Measurements from ENCODE around the gene TMEM62.
"Not testable (repeated sequence)": the region's sequence is repeated elsewhere in the genome, so short reads cannot be mapped to it uniquely, and the experiment has no call there.

The TMEM62 gene

GRCh38 chr15:43125100-43125661, 8.2 kb upstream of the TMEM62 start:
- no peak for DNase-seq

GRCh38 chr15:43126356-43126755, 7.0 kb upstream of the TMEM62 start:
- DNase-seq: no peak

GRCh38 chr15:43127752-43128151, 5.6 kb upstream of the TMEM62 start:
- peak; percentile 65 for DNase-seq

GRCh38 chr15:43128174-43128979, 5.0 kb upstream of the TMEM62 start:
- DNase-seq: not testable (repeated sequence)

DNA sequence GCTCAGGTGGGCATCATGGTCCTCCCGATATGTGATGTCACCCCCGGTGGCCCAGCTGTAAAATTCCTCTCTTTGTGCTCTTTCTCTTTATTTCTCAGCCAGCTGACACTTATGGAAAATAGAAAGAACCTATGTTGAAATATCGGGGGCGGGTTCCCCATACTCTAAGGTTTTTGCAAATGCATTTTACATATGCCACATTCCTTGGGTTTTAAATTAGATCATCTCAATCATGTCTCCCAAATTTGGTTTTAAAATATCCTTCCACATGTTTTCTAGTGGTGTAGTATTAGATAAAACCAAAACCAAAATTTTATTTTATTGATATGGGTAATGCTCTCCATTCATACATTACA, 4.4 kb upstream of the TMEM62 start:
- no peak for DNase-seq

- no peak for DNase-seq
Observed at GRCh38 chr15:43132830-43133429, 456 bp upstream of the TMEM62 start.

DNA sequence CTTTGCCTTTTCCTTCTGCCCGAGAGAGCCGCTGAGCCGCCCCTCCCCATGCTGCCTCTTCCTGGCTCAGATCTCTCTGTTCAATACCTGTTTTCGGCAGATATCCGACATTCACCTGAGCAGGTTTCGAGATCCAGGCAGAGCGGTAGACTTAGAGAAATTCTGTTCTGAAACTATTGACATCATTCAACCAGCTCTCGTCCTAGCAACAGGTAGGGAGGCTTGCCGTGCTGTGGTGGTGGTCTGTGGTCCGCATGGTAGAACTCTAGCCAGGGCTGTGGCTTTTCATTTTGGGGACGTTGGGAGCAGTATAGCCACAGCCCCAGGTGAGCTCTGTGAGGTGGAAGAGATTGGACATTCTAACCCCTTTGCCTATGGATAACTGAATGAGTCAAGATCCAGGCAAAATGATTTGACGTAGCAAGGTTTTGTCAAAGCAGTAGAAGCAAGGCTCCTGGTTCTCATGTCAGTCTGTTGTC, 810 bp downstream of the TMEM62 start:
- no peak for DNase-seq

DNA sequence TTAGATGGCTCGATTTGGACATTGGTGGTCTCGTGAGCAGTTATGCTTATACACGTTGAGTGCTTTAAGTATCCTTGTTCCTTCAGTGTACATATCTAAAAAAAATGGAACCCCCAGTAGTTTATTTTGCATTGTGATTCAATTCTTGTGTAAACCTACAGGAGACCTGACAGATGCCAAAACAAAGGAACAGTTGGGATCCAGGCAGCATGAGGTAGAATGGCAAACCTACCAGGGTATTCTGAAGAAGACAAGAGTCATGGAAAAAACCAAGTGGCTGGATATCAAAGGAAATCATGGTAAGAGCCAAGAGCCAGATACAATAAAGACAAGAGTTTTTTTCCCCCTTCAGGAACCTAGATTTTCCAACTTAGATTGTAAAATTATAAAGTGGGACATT, 2.0 kb downstream of the TMEM62 start:
- peak; percentile 66 for DNase-seq

- DNase-seq: no peak
Observed at GRCh38 chr15:43143203-43143941, 10.0 kb downstream of the TMEM62 start.

DNA sequence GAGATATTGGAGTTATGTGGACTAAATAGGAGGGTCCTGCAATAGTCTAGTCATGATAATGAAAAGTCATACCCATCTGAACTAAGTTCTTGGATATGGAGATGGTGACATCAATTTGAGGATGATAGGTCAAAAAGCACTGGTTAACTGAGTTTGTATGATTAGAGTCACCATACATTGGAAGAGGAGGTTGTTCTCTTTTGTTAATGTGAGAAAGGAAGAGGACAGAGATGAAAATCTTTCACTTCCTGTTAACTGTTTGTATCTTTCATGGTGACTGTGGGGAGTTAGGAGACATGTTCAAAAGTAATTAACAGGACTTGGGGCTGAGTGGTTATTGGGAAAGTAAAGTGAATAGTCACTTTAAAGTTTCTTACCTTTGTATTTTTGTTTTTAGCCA, 11.1 kb downstream of the TMEM62 start:
- no peak for DNase-seq

DNA sequence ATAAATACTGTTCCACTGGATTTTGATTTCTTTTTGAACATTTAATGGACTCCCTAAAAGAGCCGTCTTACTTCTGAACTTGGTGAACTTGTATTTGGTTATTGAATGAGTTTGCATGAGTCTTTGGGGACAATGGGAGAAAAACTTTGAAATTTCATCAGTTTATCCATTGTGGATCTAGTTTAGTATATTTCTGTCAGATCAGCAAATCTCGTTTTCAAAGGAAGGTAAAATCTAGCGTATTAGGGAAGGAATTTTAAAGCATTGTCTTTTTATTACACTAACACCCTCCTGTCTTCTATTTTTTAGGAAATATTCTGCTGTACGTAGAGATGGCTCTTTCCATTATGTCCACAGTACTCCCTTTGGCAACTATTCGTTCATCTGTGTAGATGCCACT, 12.8 kb downstream of the TMEM62 start:
- DNase-seq: no peak

- DNase-seq: no peak
Observed at GRCh38 chr15:43150191-43150929, 17.0 kb downstream of the TMEM62 start.

DNA sequence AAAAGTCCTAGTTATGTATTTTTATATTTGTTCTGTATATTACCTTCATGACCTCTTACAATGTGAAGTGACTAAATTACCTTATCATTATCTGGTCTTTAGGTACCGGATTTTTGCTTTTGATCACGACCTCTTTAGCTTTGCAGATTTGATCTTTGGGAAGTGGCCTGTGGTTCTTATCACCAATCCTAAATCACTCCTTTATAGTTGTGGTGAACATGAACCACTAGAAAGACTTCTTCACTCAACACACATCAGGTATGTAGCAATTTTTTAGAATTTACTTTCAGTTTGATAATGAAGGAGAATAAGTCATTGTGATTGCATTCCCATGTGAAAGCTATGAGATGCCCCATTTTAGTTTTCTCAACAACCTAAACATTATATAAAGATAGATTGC, 18.3 kb downstream of the TMEM62 start:
- no peak for DNase-seq

DNA sequence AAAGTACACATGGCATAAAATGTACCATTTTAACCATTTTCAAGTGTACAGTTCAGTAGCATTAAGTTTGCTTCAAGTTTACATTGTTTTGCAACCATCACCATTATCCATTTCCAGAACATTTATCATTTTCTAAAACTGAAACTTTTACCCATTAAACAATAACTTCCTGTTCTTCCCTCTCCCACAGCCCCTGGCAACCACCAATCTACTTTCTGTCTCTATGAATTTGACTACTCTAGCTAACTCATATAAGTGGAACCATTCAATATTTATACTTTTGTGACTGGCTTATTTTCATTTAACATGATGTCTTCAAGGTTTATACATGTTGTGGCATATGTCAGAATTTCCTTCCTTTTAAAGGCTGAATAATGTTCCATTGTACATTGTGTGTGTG, 19.9 kb downstream of the TMEM62 start:
- DNase-seq: no peak

- DNase-seq: no peak
Observed at GRCh38 chr15:43165801-43166325, 32.5 kb downstream of the TMEM62 start.

GRCh38 chr15:43167261-43167660, 33.9 kb downstream of the TMEM62 start:
- not testable (repeated sequence) for DNase-seq

DNA sequence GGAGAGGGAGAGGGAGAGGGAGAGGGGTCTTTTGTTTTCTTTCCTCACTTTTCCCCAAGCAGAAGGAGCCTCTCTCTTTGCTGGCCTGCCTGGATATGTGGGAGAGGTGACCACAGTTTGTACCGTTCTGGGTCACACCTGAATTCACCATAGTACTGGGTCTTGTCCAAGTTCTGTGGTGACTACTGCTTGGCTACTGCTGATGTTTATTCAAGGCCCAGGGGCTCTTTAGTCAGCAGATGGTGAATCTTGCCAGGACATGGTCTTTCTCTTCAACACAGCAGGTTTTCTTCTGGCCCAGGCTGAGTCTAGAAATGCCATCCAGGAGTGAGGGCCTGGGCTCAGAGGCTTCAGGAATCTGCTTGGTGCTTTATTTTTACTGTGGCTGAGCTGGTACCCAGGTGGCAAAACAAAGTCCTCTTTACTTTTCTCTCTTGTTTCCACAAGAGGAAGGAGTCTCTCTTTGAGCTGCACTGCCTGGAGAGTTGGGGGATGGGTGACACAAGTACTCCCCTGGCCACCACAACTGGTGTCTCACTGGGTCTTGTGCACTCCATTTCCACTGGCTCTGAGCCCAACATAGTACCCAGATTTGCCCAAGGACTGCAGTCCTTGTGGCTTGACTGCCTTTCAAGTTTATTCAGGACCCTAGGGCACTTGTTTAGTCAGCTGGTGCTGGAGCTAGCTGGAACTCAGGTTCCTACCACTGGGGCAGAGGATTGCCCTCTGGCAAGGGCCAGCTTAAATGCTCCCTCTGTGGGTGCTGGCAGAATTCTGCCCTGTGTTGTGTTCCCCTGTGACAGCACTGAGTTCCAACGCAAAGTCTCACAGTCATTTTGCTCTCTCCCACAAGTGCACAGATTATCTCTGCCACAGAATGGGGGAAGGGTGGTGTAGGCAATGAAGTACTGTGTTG, 35.1 kb downstream of the TMEM62 start:
- no peak for DNase-seq

DNA sequence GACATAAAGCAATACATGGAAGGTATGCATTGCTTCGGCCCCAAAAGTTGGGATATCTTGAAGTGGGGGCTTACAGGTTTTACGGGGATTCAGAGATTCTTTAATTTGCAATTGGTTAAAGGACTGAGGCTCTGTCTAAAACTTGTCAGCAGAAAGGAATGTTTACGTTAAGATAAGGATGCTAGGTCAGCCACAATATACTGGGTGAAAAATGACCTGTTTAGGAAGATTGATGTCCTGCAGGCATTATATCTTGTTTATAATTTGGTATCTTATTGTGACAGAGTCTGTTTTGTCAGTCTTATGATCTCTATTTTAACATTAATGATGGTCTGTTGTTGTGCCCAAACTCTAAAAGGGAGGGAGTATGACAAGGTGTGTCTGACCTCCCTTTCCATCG, 36.5 kb downstream of the TMEM62 start:
- no peak for DNase-seq

DNA sequence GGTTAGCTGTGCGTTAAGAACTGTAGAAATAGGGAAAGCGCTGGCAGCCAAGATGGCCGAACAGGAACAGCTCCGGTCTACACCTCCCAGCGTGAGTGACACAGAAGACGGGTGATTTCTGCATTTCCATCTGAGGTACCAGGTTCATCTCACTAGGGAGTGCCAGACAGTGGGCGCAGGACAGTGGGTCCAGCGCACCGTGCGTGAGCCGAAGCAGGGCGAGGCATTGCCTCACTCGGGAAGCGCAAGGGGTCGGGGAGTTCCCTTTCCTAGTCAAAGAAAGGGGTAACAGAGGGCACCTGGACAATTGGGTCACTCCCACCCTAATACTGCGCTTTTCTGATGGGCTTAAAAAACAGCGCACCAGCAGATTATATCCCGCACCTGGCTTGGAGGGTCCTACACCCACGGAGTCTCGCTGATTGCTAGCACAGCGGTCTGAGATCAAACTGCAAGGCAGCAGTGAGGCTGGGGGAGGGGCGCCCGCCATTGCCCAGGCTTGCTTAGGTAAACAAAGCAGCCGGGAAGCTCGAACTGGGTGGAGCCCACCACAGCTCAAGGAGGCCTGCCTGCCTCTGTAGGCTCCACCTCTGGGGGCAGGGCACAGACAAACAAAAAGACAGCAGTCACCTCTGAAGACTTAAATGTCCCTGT, 42.4 kb downstream of the TMEM62 start:
- not testable (repeated sequence) for DNase-seq

DNA sequence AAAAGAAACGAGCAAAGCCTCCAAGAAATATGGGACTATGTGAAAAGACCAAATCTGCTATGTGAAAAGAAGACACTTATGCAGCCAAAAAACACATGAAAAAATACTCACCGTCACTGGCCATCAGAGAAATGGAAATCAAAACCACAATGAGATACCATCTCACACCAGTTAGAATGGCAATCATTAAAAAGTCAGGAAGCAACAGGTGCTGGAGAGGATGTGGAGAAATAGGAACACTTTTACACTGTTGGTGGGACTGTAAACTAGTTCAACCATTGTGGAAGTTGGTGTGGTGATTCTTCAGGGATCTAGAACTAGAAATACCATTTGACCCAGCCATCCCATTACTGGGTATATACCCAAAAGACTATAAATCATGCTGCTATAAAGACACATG, 43.8 kb downstream of the TMEM62 start:
- DNase-seq: not testable (repeated sequence)

DNA sequence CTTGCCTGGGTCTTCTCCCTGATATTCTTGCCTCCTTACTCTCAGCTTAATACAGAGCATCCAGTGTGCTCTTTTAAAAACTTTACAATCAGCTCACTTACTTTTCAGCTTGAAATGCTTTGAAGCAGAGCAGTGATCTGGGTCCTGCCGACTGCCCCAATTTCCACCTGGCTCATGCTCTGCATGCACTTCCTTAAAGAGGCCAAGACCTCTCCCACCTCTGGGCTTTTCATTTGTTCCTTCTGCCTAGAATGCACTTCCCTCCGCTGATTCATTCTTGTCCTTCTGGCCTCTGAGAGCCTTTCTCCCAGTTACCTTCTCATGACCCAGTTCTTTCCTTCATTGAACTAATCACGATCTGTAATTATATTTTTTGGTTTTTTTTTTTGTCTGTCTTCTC, 49.9 kb downstream of the TMEM62 start:
- DNase-seq: no peak
